SK-N-SH (cell line): ENCODE measurements around the gene MAP3K9.

Experiments
- RFX5 ChIP-seq: IDR thresholded peaks from 2 replicates; pipeline ENCODE4 v1.6.1; 2012; ENCODE audit warnings: mild to moderate bottlenecking, improper control_type of control experiment, low read length
- SMC3 ChIP-seq: IDR thresholded peaks from 2 replicates; pipeline ENCODE4 v1.6.1; 2012; ENCODE audit warnings: low read depth, low read length, improper control_type of control experiment
- TEAD4 ChIP-seq: IDR thresholded peaks from 2 replicates; pipeline ENCODE4 v1.4.0; 2012; ENCODE audit warnings: mild to moderate bottlenecking, borderline replicate concordance; ENCODE audit not compliant: insufficient read depth
- TF ChIP-seq, protein P1 (sequence below): IDR thresholded peaks from 2 replicates; pipeline ENCODE4 v1.4.0; 2012; ENCODE audit warnings: low read depth, borderline replicate concordance

DNA sequence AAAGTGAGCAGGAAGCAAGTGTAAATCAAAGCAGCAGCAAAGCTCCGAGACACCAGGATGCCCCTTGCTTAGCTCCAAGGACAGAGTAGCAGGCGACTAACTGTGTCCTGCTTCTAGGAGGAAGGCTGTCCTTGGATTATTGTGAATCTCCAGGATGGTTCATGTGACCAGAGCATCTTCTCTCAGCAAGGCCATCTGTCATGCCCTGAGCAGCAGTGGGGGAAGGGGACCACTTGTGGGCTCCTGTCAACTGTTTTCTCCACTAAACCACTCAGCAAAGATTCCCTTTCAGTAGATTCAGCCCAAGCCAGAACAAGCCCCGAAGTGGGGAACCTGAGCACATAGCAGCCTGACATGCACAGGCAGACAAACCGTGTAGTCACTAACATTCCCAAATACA lies 19.4 kb downstream of the MAP3K9 start:
- TF ChIP-seq, protein P1, sequence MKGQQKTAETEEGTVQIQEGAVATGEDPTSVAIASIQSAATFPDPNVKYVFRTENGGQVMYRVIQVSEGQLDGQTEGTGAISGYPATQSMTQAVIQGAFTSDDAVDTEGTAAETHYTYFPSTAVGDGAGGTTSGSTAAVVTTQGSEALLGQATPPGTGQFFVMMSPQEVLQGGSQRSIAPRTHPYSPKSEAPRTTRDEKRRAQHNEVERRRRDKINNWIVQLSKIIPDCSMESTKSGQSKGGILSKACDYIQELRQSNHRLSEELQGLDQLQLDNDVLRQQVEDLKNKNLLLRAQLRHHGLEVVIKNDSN: no peak
- TF ChIP-seq TEAD4 (no peak), SMC3 (no peak), RFX5 (no peak)
